Stomach (tissue), 9 donors: ENCODE data around the gene CHCHD6. TPM values are rescaled to one million over a fixed set of nuclear protein-coding genes. Genes with fewer than 3 reads are reported as not detected.

Experiments used
- DNase-seq, 2 donors: peaks; one replicate each; pipeline versions ENCODE4 v3.0.0 to v3.0.0-alpha.2; 2013 to 2019
- H3K27ac ChIP-seq, 5 donors: fragments of 200-600 bp in 4 of 5; sonication (generic) in 4 of 5; one replicate each; pipeline ENCODE4 v1.5.1; 2013 to 2019; ENCODE audit warnings: mild to moderate bottlenecking in 1 of 5, moderate library complexity in 1 of 5
- H3K27me3 ChIP-seq, 3 donors: fragments of 200-600 bp; sonication (generic); one replicate each; pipeline ENCODE4 v1.5.1; 2017 to 2019; ENCODE audit warnings: mixed run types in 1 of 3
- H3K36me3 ChIP-seq, 4 donors: fragments of 200-600 bp; sonication (generic); 1 replicate in 3 of 4; 2 replicates in 1 of 4; pipeline ENCODE4 v1.5.1; 2016 to 2019
- H3K4me1 ChIP-seq, 4 donors: fragments of 200-600 bp; sonication (generic); one replicate each; pipeline ENCODE4 v1.5.1; 2016 to 2019
- H3K4me3 ChIP-seq, 4 donors: fragments of 200-600 bp; sonication (generic) in 3 of 4; one replicate each; pipeline ENCODE4 v1.5.1; 2016 to 2019; ENCODE audit warnings: mild to moderate bottlenecking in 1 of 4
- H3K9me3 ChIP-seq, 4 donors: fragments of 200-600 bp; sonication (generic); one replicate each; pipeline ENCODE4 v1.5.1; 2016 to 2019
- CTCF ChIP-seq, 7 experiments: fragments of 450-650 bp in 4 of 7; fragments of 200-600 bp in 3 of 7; sonication (generic) in 3 of 7; IDR thresholded peaks; one replicate each; pipeline ENCODE4 v1.5.1; 2016 to 2019; ENCODE audit warnings: antibody characterized with exemption in 7 of 7, control low read depth in 2 of 7, mild to moderate bottlenecking in 1 of 7
- EP300 ChIP-seq: sonication (generic); formaldehyde crosslinking; IDR thresholded peaks from one replicate; pipeline ENCODE4 v1.6.1; 2017; ENCODE audit warnings: antibody characterized with exemption
- POLR2A ChIP-seq, 4 donors: fragments of 450-650 bp; IDR thresholded peaks; one replicate each; pipeline ENCODE4 v1.6.1; 2016; ENCODE audit warnings: antibody characterized with exemption in 4 of 4, control low read depth in 2 of 4, mild to moderate bottlenecking in 1 of 4, moderate library complexity in 1 of 4
- POLR2AphosphoS5 ChIP-seq, 3 donors: sonication (generic); formaldehyde crosslinking; IDR thresholded peaks; one replicate each; pipeline ENCODE4 v1.6.1; 2016; ENCODE audit warnings: antibody characterized with exemption in 3 of 3
- WGBS, 5 donors: extraction: QIAGEN DNeasy Blood & Tissue Kit in 3 of 5; methylation state at CpG; one replicate each; pipeline versions ENCODE4 v1.1.5 to v1.1.7; 2013 to 2018; 5-methylcytosine and 5-hydroxymethylcytosine counted together
- intact Hi-C: fragments of 100-400 bp; cut with DNase I; formaldehyde crosslinking; loops from one replicate; pipeline ENCODE4 v1.15.1; 2023; ENCODE audit warnings: low total_unique reads
- polyA plus RNA-seq, 3 donors: library from polyadenylated mRNA; stranded (reverse); fragments of 200-250 nt; gene quantifications; one replicate each; pipeline ENCODE4 v1.2.3, GENCODE V29; 2013
- total RNA-seq, 5 donors: library from RNA; depleted of rRNA; stranded (reverse); fragments of >200 nt; gene quantifications; one replicate each; pipeline versions ENCODE4 v1.1.0 to v1.2.3, GENCODE V29; 2014 to 2016
- donor health status: healthy with polysubstance abuse.
- donor health status: Bipolar disorder and iron deficiency.
- donor health status: healthy.

The CHCHD6 gene
- total and polyA plus RNA-seq, 8 donors: 4.0 to 40.8 (median 11.9) TPM; not detected in 1

- TF ChIP-seq POLR2AphosphoS5 (IDR thresholded peaks at IDR 0.05): no peak
- TF ChIP-seq CTCF (IDR thresholded peaks at IDR 0.05): no peak
- no peak for TF ChIP-seq POLR2A (IDR thresholded peaks at IDR 0.05)
- H3K27me3 ChIP-seq: no peaks in the 10 kb centered on the region
These were observed 287.5 kb downstream of the CHCHD6 start for GRCh38 chr3:126991366-126992200.

GRCh38 chr3:126992216-126992615, 288.2 kb downstream of the CHCHD6 start:
- DNase-seq: no peak
- 91 to 98% (median 92%) methylated on average over 4 to 7 of the region's 7 CpGs for WGBS, 5 donors
- H3K9me3 ChIP-seq: no peaks in the 10 kb centered on the region
- TF ChIP-seq POLR2A (IDR thresholded peaks at IDR 0.05): no peak
- TF ChIP-seq POLR2AphosphoS5 (IDR thresholded peaks at IDR 0.05): no peak
- TF ChIP-seq CTCF (IDR thresholded peaks at IDR 0.05): no peak
- TF ChIP-seq EP300: no peak
- peaks cover 12 to 59% (median 46%) of the 10 kb centered on the region in 4 donors for H3K36me3 ChIP-seq
- H3K27ac ChIP-seq: no peak overlapping the region
- H3K4me1 ChIP-seq: peaks cover 0 to 31% (median 17%) of the 10 kb centered on the region in 4 donors
- H3K27me3 ChIP-seq: no peaks in the 10 kb centered on the region
- H3K4me3 ChIP-seq: no peak overlapping the region
- intact Hi-C loops: no loop called here

More at GRCh38 chr3:126991366-126992200, 287.5 kb downstream of the CHCHD6 start:
- H3K4me3 ChIP-seq: no peak overlapping the region
- DNase-seq: no peak
- WGBS, 5 donors: 89 to 92% (median 92%) methylated on average over 21 to 24 of the region's 24 CpGs
- no peak overlapping the region for H3K27ac ChIP-seq
- intact Hi-C loops: no loop called here
- H3K36me3 ChIP-seq: peaks cover 12 to 59% (median 42%) of the 10 kb centered on the region in 4 donors
- H3K9me3 ChIP-seq: no peaks in the 10 kb centered on the region
- peaks cover 0 to 28% (median 18%) of the 10 kb centered on the region in 4 donors for H3K4me1 ChIP-seq

- H3K4me3 ChIP-seq: no peak overlapping the region
- no peaks in the 10 kb centered on the region for H3K9me3 ChIP-seq
- peaks cover 12 to 59% (median 46%) of the 10 kb centered on the region in 4 donors for H3K36me3 ChIP-seq
- intact Hi-C loops: no loop called here
- TF ChIP-seq CTCF (IDR thresholded peaks at IDR 0.05) (no peak), POLR2A (IDR thresholded peaks at IDR 0.05) (no peak), EP300 (no peak), POLR2AphosphoS5 (IDR thresholded peaks at IDR 0.05) (no peak)
- no peaks in the 10 kb centered on the region for H3K27me3 ChIP-seq
- peaks cover 0 to 36% (median 20%) of the 10 kb centered on the region in 4 donors for H3K4me1 ChIP-seq
- no peak for DNase-seq
- H3K27ac ChIP-seq: no peak overlapping the region
- WGBS, 5 donors: 80 to 93% (median 92%) methylated on average over 1 to 8 of the region's 8 CpGs
These were observed 288.7 kb downstream of the CHCHD6 start for GRCh38 chr3:126992776-126993175.

GRCh38 chr3:126993436-126993835, 289.4 kb downstream of the CHCHD6 start:
- 81 to 96% (median 93%) methylated on average over 4 to 9 of the region's 9 CpGs for WGBS, 5 donors

More at GRCh38 chr3:126993436-126993835, 289.4 kb downstream of the CHCHD6 start:
- H3K27ac ChIP-seq: no peak overlapping the region
- intact Hi-C loops: no loop called here
- H3K4me3 ChIP-seq: no peak overlapping the region
- DNase-seq: no peak
- H3K36me3 ChIP-seq: peaks cover 12 to 52% (median 43%) of the 10 kb centered on the region in 4 donors
- no peaks in the 10 kb centered on the region for H3K27me3 ChIP-seq
- no peaks in the 10 kb centered on the region for H3K9me3 ChIP-seq
- TF ChIP-seq CTCF (IDR thresholded peaks at IDR 0.05) (no peak), POLR2A (IDR thresholded peaks at IDR 0.05) (no peak), POLR2AphosphoS5 (IDR thresholded peaks at IDR 0.05) (no peak), EP300 (no peak)
- H3K4me1 ChIP-seq: peaks cover 0 to 43% (median 26%) of the 10 kb centered on the region in 4 donors
